Tibial nerve (tissue), 4 donors: Measurements from ENCODE around the gene NELFB. TPM values are rescaled to one million over a fixed set of nuclear protein-coding genes. Genes with fewer than 3 reads are reported as not detected.

Experiments used
- DNase-seq, 2 donors: peaks; one replicate each; pipeline ENCODE4 v3.0.0-alpha.2; 2019; ENCODE audit warnings: low spot score in 2 of 2
- H3K27ac ChIP-seq, 4 donors: fragments of 200-600 bp; sonication (generic) in 3 of 4; one replicate each; pipeline ENCODE4 v1.5.1; 2017 to 2019; ENCODE audit warnings: mild to moderate bottlenecking in 1 of 4
- H3K27me3 ChIP-seq, 2 donors: fragments of 200-600 bp; sonication (generic) in 1 of 2; one replicate each; pipeline versions ENCODE4 v1.5.1 to v1.6.0; 2017 to 2019
- H3K36me3 ChIP-seq, 3 donors: fragments of 200-600 bp; sonication (generic); one replicate each; pipeline ENCODE4 v1.5.1; 2018 to 2019
- H3K4me1 ChIP-seq, 4 donors: fragments of 200-600 bp; sonication (generic) in 3 of 4; one replicate each; pipeline ENCODE4 v1.5.1; 2017 to 2019
- H3K4me3 ChIP-seq, 4 donors: fragments of 200-600 bp; sonication (generic) in 3 of 4; one replicate each; pipeline ENCODE4 v1.5.1; 2017 to 2019; ENCODE audit warnings: mild to moderate bottlenecking in 1 of 4, moderate library complexity in 1 of 4
- H3K9me3 ChIP-seq, 4 donors: fragments of 200-600 bp; sonication (generic) in 3 of 4; one replicate each; pipeline ENCODE4 v1.5.1; 2017 to 2019
- CTCF ChIP-seq, 5 experiments: fragments of 200-600 bp in 3 of 5; fragments of 450-650 bp in 2 of 5; sonication (generic) in 3 of 5; IDR thresholded peaks; one replicate each; pipeline ENCODE4 v1.5.1; 2016 to 2019; ENCODE audit warnings: antibody characterized with exemption in 5 of 5, mild to moderate bottlenecking in 3 of 5, moderate library complexity in 2 of 5
- EP300 ChIP-seq, 2 donors: sonication (generic); formaldehyde crosslinking; IDR thresholded peaks; one replicate each; pipeline ENCODE4 v1.6.1; 2017; ENCODE audit warnings: antibody characterized with exemption in 2 of 2, mild to moderate bottlenecking in 1 of 2
- POLR2A ChIP-seq, 2 donors: fragments of 450-650 bp; IDR thresholded peaks; one replicate each; pipeline ENCODE4 v1.6.1; 2017; ENCODE audit warnings: antibody characterized with exemption in 2 of 2, mild to moderate bottlenecking in 2 of 2, moderate library complexity in 2 of 2
- WGBS, 2 donors: methylation state at CpG; one replicate each; pipeline ENCODE4 v1.1.5; 2018; 5-methylcytosine and 5-hydroxymethylcytosine counted together
- total RNA-seq, 4 donors: library from RNA; depleted of rRNA; stranded (reverse); fragments of >200 nt; gene quantifications; one replicate each; pipeline ENCODE4 v1.1.0, GENCODE V29; 2016

The NELFB gene
- total RNA-seq, 4 donors from 2014 or later = 29.7 to 52.0 (median 38.7) TPM

GRCh38 chr9:137307255-137308056 is 52.3 kb downstream of the NELFB start:
- DNase-seq = no peak
- no peaks in the 10 kb centered on the region for H3K36me3 ChIP-seq
- H3K4me3 ChIP-seq = no peak overlapping the region
- WGBS, 2 donors = 45 to 57% methylated on average over 26 to 28 of the region's 30 CpGs
- no peak for TF ChIP-seq CTCF (IDR thresholded peaks at IDR 0.05)
- TF ChIP-seq POLR2A (IDR thresholded peaks at IDR 0.05) = no peak
- H3K4me1 ChIP-seq = peaks cover 0 to 56% (median 32%) of the 10 kb centered on the region in 4 donors
- H3K27me3 ChIP-seq = peaks cover 3 to 58% of the 10 kb centered on the region in 2 donors
- H3K9me3 ChIP-seq = no peaks in the 10 kb centered on the region
- no peak overlapping the region for H3K27ac ChIP-seq

DNA sequence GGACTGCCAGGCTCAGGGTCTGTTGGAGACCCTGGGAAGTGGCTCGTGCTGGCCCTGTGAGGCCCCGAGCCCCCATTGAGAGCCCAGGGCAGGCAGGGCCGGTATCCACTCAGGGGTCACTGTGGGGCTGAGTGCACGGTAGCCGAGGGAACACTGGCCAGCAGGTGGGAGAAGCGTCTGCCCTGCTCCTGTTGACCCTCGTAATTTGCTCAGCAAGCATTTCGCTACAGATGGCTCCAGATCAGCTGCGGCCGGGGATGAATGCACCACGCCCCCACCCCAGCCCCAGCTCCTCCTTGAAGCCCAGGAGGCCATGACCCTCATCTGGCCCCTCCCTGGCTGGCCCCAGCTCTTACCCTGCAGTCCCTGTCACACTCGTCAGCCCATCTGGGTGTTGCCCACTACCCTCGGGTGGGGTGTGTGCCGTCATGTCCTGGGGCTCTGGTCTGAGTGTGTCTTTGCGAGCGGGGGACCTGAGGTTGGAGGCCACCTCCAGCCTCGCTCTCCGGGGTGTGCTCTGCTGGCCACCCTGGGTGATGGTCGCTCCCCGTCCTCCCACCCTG is 53.0 kb downstream of the NELFB start:
- WGBS, 2 donors = 51 to 63% methylated on average over 16 to 20 of the region's 20 CpGs
- peaks cover 0 to 50% (median 29%) of the 10 kb centered on the region in 4 donors for H3K4me1 ChIP-seq
- no peak overlapping the region for H3K4me3 ChIP-seq
- no peak overlapping the region for H3K27ac ChIP-seq
- no peaks in the 10 kb centered on the region for H3K9me3 ChIP-seq
- H3K27me3 ChIP-seq = peaks cover 3 to 51% of the 10 kb centered on the region in 2 donors
- no peaks in the 10 kb centered on the region for H3K36me3 ChIP-seq
- no peak for TF ChIP-seq POLR2A (IDR thresholded peaks at IDR 0.05)
- TF ChIP-seq CTCF (IDR thresholded peaks at IDR 0.05) = no peak
- no peak for TF ChIP-seq EP300 (IDR thresholded peaks at IDR 0.05)
- DNase-seq = no peak

GRCh38 chr9:137309368-137310188 is 54.5 kb downstream of the NELFB start:
- WGBS, 2 donors = 81 to 85% methylated on average over 11 to 15 of the region's 15 CpGs

GRCh38 chr9:137310189-137311052 is 55.3 kb downstream of the NELFB start:
- Histone ChIP-seq H3K27ac (peak overlapping the region in 2 of 4 donors; percentile 11 to 51), H3K9me3 (no peaks in the 10 kb centered on the region), H3K4me3 (no peak overlapping the region), H3K27me3 (peaks cover 0 to 39% of the 10 kb centered on the region in 2 donors), H3K36me3 (no peaks in the 10 kb centered on the region), H3K4me1 (peaks cover 0 to 39% (median 31%) of the 10 kb centered on the region in 4 donors)
- no peak for DNase-seq
- whole genome bisulfite sequencing, 2 donors = 72 to 79% methylated on average over 18 to 20 of the region's 20 CpGs
- TF ChIP-seq POLR2A (IDR thresholded peaks at IDR 0.05) (no peak), CTCF (IDR thresholded peaks at IDR 0.05) (no peak), EP300 (IDR thresholded peaks at IDR 0.05) (no peak)

More at GRCh38 chr9:137309368-137310188, 54.5 kb downstream of the NELFB start:
- Histone ChIP-seq H3K4me3 (no peak overlapping the region), H3K9me3 (no peaks in the 10 kb centered on the region), H3K4me1 (peaks cover 0 to 39% (median 28%) of the 10 kb centered on the region in 4 donors), H3K27me3 (peaks cover under 1 to 39% of the 10 kb centered on the region in 2 donors), H3K36me3 (no peaks in the 10 kb centered on the region), H3K27ac (no peak overlapping the region)
- TF ChIP-seq POLR2A (IDR thresholded peaks at IDR 0.05) = no peak
- no peak for TF ChIP-seq CTCF (IDR thresholded peaks at IDR 0.05)
- TF ChIP-seq EP300 (IDR thresholded peaks at IDR 0.05) = no peak
- no peak for DNase-seq
